Neural progenitor cell (in vitro differentiated cells): ENCODE measurements around the gene SLC5A3. TPM values are rescaled to one million over a fixed set of nuclear protein-coding genes. Genes with fewer than 3 reads are reported as not detected.

Experiments
- DNase-seq: peaks from one replicate; pipeline ENCODE4 v3.0.0-alpha.2; 2016; ENCODE audit warnings: low spot score
- H2AFZ ChIP-seq: fragments of 200-600 bp; sonication (generic); replicated peaks from 2 replicates; pipeline ENCODE4 v1.6.1; 2016; ENCODE audit warnings: antibody characterized with exemption
- H3F3A ChIP-seq: fragments of 200-600 bp; sonication (generic); 2 replicates; pipeline ENCODE4 v1.6.1; 2016; ENCODE audit warnings: antibody characterized with exemption, low read depth
- H3K27ac ChIP-seq: fragments of 200-600 bp; sonication (generic); 2 replicates; pipeline ENCODE4 v1.5.1; 2016; ENCODE audit warnings: mild to moderate bottlenecking
- H3K27me3 ChIP-seq: fragments of 200-600 bp; sonication (generic); 2 replicates; pipeline ENCODE4 v1.6.1; 2016; ENCODE audit warnings: mild to moderate bottlenecking, moderate library complexity
- H3K36me3 ChIP-seq: fragments of 200-600 bp; sonication (generic); 2 replicates; pipeline ENCODE4 v1.5.1; 2016
- H3K4me1 ChIP-seq: fragments of 200-600 bp; sonication (generic); 2 replicates; pipeline ENCODE4 v1.6.1; 2016; ENCODE audit warnings: mixed run types
- H3K4me2 ChIP-seq: fragments of 200-600 bp; sonication (generic); 2 replicates; pipeline ENCODE4 v1.6.1; 2016
- H3K4me3 ChIP-seq: fragments of 200-600 bp; sonication (generic); 2 replicates; pipeline ENCODE4 v1.5.1; 2016
- H3K79me2 ChIP-seq: fragments of 200-600 bp; sonication (generic); 2 replicates; pipeline ENCODE4 v1.6.1; 2016; ENCODE audit warnings: low read depth
- H3K9ac ChIP-seq: fragments of 200-600 bp; sonication (generic); 2 replicates; pipeline ENCODE4 v1.6.1; 2016
- H3K9me3 ChIP-seq: fragments of 200-600 bp; sonication (generic); 2 replicates; pipeline ENCODE4 v1.5.1; 2016; ENCODE audit warnings: low read depth
- H4K20me1 ChIP-seq: fragments of 200-600 bp; sonication (generic); 2 replicates; pipeline ENCODE4 v1.6.1; 2016; ENCODE audit warnings: low read depth
- H3K27ac Mint-ChIP-seq: 3 replicates; pipeline ENCODE4 v1.8.0; 2021; ENCODE audit warnings: mixed read lengths
- H3K27me3 Mint-ChIP-seq: 2 replicates; pipeline ENCODE4 v1.8.0; 2022; ENCODE audit warnings: low read depth, mild to moderate bottlenecking, inconsistent platforms, moderate library complexity, mixed read lengths; ENCODE audit not compliant: insufficient read depth
- H3K36me3 Mint-ChIP-seq: 3 replicates; pipeline ENCODE4 v1.8.0; 2021; ENCODE audit warnings: mixed read lengths
- H3K4me1 Mint-ChIP-seq: 3 replicates; pipeline ENCODE4 v1.8.0; 2021; ENCODE audit warnings: mixed read lengths
- H3K4me3 Mint-ChIP-seq: 3 replicates; pipeline ENCODE4 v1.8.0; 2021; ENCODE audit warnings: mild to moderate bottlenecking, moderate library complexity, mixed read lengths
- H3K9me3 Mint-ChIP-seq: 3 replicates; pipeline ENCODE4 v1.8.0; 2020; ENCODE audit warnings: mixed read lengths
- EZH2 ChIP-seq: fragments of 200-600 bp; sonication (generic); IDR thresholded peaks from 2 replicates; pipeline ENCODE4 v1.6.1; 2017; ENCODE audit warnings: antibody characterized with exemption, mild to moderate bottlenecking, moderate library complexity
- EZH2phosphoT487 ChIP-seq: fragments of 200-600 bp; sonication (generic); IDR thresholded peaks from 2 replicates; pipeline ENCODE4 v1.6.1; 2017; ENCODE audit warnings: antibody characterized with exemption
- total RNA-seq: library from RNA; depleted of rRNA; stranded (reverse); fragments of >200 nt; gene quantifications from 2 replicates; pipeline ENCODE4 v1.2.3, GENCODE V29; 2015; ENCODE audit warnings: low replicate concordance
- TF ChIP-seq, protein P1 (sequence below): fragments of 200-600 bp; sonication (generic); IDR thresholded peaks from 2 replicates; pipeline ENCODE4 v1.5.1; 2017; ENCODE audit warnings: antibody characterized with exemption, mild to moderate bottlenecking

SLC5A3 gene
- total RNA-seq, 1 donor from 2014 or later: 44.3 TPM

GRCh38 chr21:34039678-34040382 is 33.5 kb upstream of the SLC5A3 start:
- Histone ChIP-seq H3K36me3 (no peaks in the 10 kb centered on the region), H3K79me2 (no peaks in the 10 kb centered on the region), H3K27ac (no peak overlapping the region), H3K9me3 (no peaks in the 10 kb centered on the region), H3K27me3 (no peaks in the 10 kb centered on the region), H3K9ac (no peak overlapping the region), H3K4me3 (no peak overlapping the region), H2AFZ (peak overlapping the region; percentile 27), H3F3A (no peaks in the 10 kb centered on the region), H3K4me1 (peaks cover 13% of the 10 kb centered on the region), H3K4me2 (no peak overlapping the region), H4K20me1 (no peaks in the 10 kb centered on the region)
- H3K36me3 Mint-ChIP-seq: no peaks in the 10 kb centered on the region
- TF ChIP-seq EZH2phosphoT487: no peak
- TF ChIP-seq, protein P1, sequence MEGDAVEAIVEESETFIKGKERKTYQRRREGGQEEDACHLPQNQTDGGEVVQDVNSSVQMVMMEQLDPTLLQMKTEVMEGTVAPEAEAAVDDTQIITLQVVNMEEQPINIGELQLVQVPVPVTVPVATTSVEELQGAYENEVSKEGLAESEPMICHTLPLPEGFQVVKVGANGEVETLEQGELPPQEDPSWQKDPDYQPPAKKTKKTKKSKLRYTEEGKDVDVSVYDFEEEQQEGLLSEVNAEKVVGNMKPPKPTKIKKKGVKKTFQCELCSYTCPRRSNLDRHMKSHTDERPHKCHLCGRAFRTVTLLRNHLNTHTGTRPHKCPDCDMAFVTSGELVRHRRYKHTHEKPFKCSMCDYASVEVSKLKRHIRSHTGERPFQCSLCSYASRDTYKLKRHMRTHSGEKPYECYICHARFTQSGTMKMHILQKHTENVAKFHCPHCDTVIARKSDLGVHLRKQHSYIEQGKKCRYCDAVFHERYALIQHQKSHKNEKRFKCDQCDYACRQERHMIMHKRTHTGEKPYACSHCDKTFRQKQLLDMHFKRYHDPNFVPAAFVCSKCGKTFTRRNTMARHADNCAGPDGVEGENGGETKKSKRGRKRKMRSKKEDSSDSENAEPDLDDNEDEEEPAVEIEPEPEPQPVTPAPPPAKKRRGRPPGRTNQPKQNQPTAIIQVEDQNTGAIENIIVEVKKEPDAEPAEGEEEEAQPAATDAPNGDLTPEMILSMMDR: peak; percentile 30
- DNase-seq: peak; percentile 47
- H3K27ac Mint-ChIP-seq: no peak overlapping the region
- H3K27me3 Mint-ChIP-seq: no peaks in the 10 kb centered on the region
- H3K4me3 Mint-ChIP-seq: no peak overlapping the region
- peaks cover 4% of the 10 kb centered on the region for H3K9me3 Mint-ChIP-seq
- H3K4me1 Mint-ChIP-seq: peaks cover 9% of the 10 kb centered on the region

- H3K4me1 Mint-ChIP-seq: no peaks in the 10 kb centered on the region
- no peak for DNase-seq
- H3K36me3 ChIP-seq: no peaks in the 10 kb centered on the region
- H4K20me1 ChIP-seq: no peaks in the 10 kb centered on the region
- no peaks in the 10 kb centered on the region for H3F3A ChIP-seq
- H3K4me3 Mint-ChIP-seq: no peak overlapping the region
- H3K27ac ChIP-seq: no peak overlapping the region
- TF ChIP-seq EZH2phosphoT487 (no peak), EZH2 (no peak)
- TF ChIP-seq, protein P1: no peak
- H3K4me2 ChIP-seq: no peak overlapping the region
- H3K79me2 ChIP-seq: no peaks in the 10 kb centered on the region
- no peaks in the 10 kb centered on the region for H3K36me3 Mint-ChIP-seq
- no peak overlapping the region for H2AFZ ChIP-seq
- peaks cover 4% of the 10 kb centered on the region for H3K4me1 ChIP-seq
- no peak overlapping the region for H3K4me3 ChIP-seq
- no peak overlapping the region for H3K9ac ChIP-seq
- H3K27ac Mint-ChIP-seq: no peak overlapping the region
- H3K9me3 ChIP-seq: no peaks in the 10 kb centered on the region
- no peaks in the 10 kb centered on the region for H3K27me3 ChIP-seq
- H3K27me3 Mint-ChIP-seq: peaks cover 3% of the 10 kb centered on the region
- peaks cover 3% of the 10 kb centered on the region for H3K9me3 Mint-ChIP-seq
Measured at GRCh38 chr21:34042735-34043134, 30.6 kb upstream of the SLC5A3 start.

- Histone ChIP-seq H3K36me3 (no peaks in the 10 kb centered on the region), H3K4me3 (no peak overlapping the region), H3K27ac (no peak overlapping the region), H3K79me2 (no peaks in the 10 kb centered on the region), H3K27me3 (no peaks in the 10 kb centered on the region), H3F3A (no peaks in the 10 kb centered on the region), H2AFZ (no peak overlapping the region), H3K9ac (no peak overlapping the region), H3K4me1 (peaks cover 4% of the 10 kb centered on the region), H4K20me1 (no peaks in the 10 kb centered on the region), H3K4me2 (no peak overlapping the region), H3K9me3 (no peaks in the 10 kb centered on the region)
- no peak overlapping the region for H3K27ac Mint-ChIP-seq
- H3K9me3 Mint-ChIP-seq: peaks cover 3% of the 10 kb centered on the region
- H3K36me3 Mint-ChIP-seq: no peaks in the 10 kb centered on the region
- TF ChIP-seq, protein P1: no peak
- no peak for TF ChIP-seq EZH2
- TF ChIP-seq EZH2phosphoT487: no peak
- DNase-seq: no peak
- no peaks in the 10 kb centered on the region for H3K4me1 Mint-ChIP-seq
- H3K4me3 Mint-ChIP-seq: no peak overlapping the region
- peaks cover 3% of the 10 kb centered on the region for H3K27me3 Mint-ChIP-seq
Measured at GRCh38 chr21:34043333-34043732, 30.0 kb upstream of the SLC5A3 start.
